ENCODE results near the gene CD37.

- TF ChIP-seq, protein P1, sequence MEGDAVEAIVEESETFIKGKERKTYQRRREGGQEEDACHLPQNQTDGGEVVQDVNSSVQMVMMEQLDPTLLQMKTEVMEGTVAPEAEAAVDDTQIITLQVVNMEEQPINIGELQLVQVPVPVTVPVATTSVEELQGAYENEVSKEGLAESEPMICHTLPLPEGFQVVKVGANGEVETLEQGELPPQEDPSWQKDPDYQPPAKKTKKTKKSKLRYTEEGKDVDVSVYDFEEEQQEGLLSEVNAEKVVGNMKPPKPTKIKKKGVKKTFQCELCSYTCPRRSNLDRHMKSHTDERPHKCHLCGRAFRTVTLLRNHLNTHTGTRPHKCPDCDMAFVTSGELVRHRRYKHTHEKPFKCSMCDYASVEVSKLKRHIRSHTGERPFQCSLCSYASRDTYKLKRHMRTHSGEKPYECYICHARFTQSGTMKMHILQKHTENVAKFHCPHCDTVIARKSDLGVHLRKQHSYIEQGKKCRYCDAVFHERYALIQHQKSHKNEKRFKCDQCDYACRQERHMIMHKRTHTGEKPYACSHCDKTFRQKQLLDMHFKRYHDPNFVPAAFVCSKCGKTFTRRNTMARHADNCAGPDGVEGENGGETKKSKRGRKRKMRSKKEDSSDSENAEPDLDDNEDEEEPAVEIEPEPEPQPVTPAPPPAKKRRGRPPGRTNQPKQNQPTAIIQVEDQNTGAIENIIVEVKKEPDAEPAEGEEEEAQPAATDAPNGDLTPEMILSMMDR (IDR thresholded peaks at IDR 0.05; ENCODE audit: insufficient read depth, low read length, poor library complexity, severe bottlenecking), result no peak
- no peak for TF ChIP-seq EZH2phosphoT487 (conservative IDR thresholded peaks at IDR 0.05; ENCODE audit: low read length)
These were observed 43.3 kb downstream of the CD37 start for GRCh38 chr19:49378512-49378911.
